ENCODE results near the gene CCBE1. TPM values are rescaled to one million over a fixed set of nuclear protein-coding genes. Genes with fewer than 3 reads are reported as not detected.

Gene CCBE1
- total RNA-seq, 1 donor from 2014 or later = 4.1 TPM

- Histone ChIP-seq H3K4me2 (ENCODE audit: low read length) (no peak overlapping the region), H2AFZ (ENCODE audit: low read depth, low read length) (no peak overlapping the region), H3K27me3 (ENCODE audit: insufficient read depth, low read length) (peaks cover 2% of the 10 kb centered on the region), H3K4me1 (ENCODE audit: insufficient read depth, low read length) (no peaks in the 10 kb centered on the region), H3K79me2 (ENCODE audit: insufficient read depth, low read length) (no peaks in the 10 kb centered on the region), H3K9me3 (ENCODE audit: insufficient read depth, low read depth, low read length) (no peaks in the 10 kb centered on the region), H4K20me1 (ENCODE audit: insufficient read depth, low read length) (no peaks in the 10 kb centered on the region), H3K27ac (ENCODE audit: low read depth, low read length) (no peak overlapping the region), H3K36me3 (ENCODE audit: insufficient read depth, low read length) (no peaks in the 10 kb centered on the region), H3K9ac (ENCODE audit: low read length) (no peak overlapping the region), H3K4me3 (ENCODE audit: insufficient read depth, low read depth, low read length) (no peak overlapping the region)
- peaks cover 3% of the 10 kb centered on the region for H3K27me3 Mint-ChIP-seq (ENCODE audit: low read depth, unreplicated experiment)
- no peaks in the 10 kb centered on the region for H3K9me3 Mint-ChIP-seq (ENCODE audit: unreplicated experiment)
- FAIRE-seq (no peak), DNase-seq (ENCODE audit: low read depth) (no peak)
- H3K4me3 Mint-ChIP-seq (ENCODE audit: unreplicated experiment) = no peak overlapping the region
- no peaks in the 10 kb centered on the region for H3K36me3 Mint-ChIP-seq (ENCODE audit: low read depth, unreplicated experiment)
- no peak overlapping the region for H3K27ac Mint-ChIP-seq (ENCODE audit: unreplicated experiment)
- H3K4me1 Mint-ChIP-seq (ENCODE audit: low read depth, unreplicated experiment) = peaks cover 16% of the 10 kb centered on the region
- no peak for TF ChIP-seq CTCF (IDR thresholded peaks at IDR 0.05; ENCODE audit: insufficient read depth, low read depth, low read length)
- no peak for TF ChIP-seq EZH2 (IDR thresholded peaks at IDR 0.05; ENCODE audit: insufficient read depth, low read length)
Measured at GRCh38 chr18:59706499-59706898, 9.3 kb upstream of the CCBE1 start.

- Histone ChIP-seq H3K36me3 (ENCODE audit: insufficient read depth, low read length) (no peaks in the 10 kb centered on the region), H3K9ac (ENCODE audit: low read length) (no peak overlapping the region), H3K4me1 (ENCODE audit: insufficient read depth, low read length) (no peaks in the 10 kb centered on the region), H3K4me3 (ENCODE audit: insufficient read depth, low read depth, low read length) (no peak overlapping the region), H3K9me3 (ENCODE audit: insufficient read depth, low read depth, low read length) (no peaks in the 10 kb centered on the region), H2AFZ (ENCODE audit: low read depth, low read length) (no peak overlapping the region), H4K20me1 (ENCODE audit: insufficient read depth, low read length) (no peaks in the 10 kb centered on the region), H3K4me2 (ENCODE audit: low read length) (no peak overlapping the region), H3K27me3 (ENCODE audit: insufficient read depth, low read length) (peaks cover 2% of the 10 kb centered on the region), H3K27ac (ENCODE audit: low read depth, low read length) (no peak overlapping the region), H3K79me2 (ENCODE audit: insufficient read depth, low read length) (no peaks in the 10 kb centered on the region)
- no peaks in the 10 kb centered on the region for H3K9me3 Mint-ChIP-seq (ENCODE audit: unreplicated experiment)
- no peak overlapping the region for H3K4me3 Mint-ChIP-seq (ENCODE audit: unreplicated experiment)
- FAIRE-seq (peak; percentile 58), DNase-seq (ENCODE audit: low read depth) (no peak)
- no peaks in the 10 kb centered on the region for H3K36me3 Mint-ChIP-seq (ENCODE audit: low read depth, unreplicated experiment)
- H3K4me1 Mint-ChIP-seq (ENCODE audit: low read depth, unreplicated experiment) = peaks cover 21% of the 10 kb centered on the region
- TF ChIP-seq EZH2 (IDR thresholded peaks at IDR 0.05; ENCODE audit: insufficient read depth, low read length) = no peak
- no peak for TF ChIP-seq CTCF (IDR thresholded peaks at IDR 0.05; ENCODE audit: insufficient read depth, low read depth, low read length)
- H3K27me3 Mint-ChIP-seq (ENCODE audit: low read depth, unreplicated experiment) = peaks cover 5% of the 10 kb centered on the region
- H3K27ac Mint-ChIP-seq (ENCODE audit: unreplicated experiment) = no peak overlapping the region
Measured at GRCh38 chr18:59705145-59705544, 7.9 kb upstream of the CCBE1 start.

DNA sequence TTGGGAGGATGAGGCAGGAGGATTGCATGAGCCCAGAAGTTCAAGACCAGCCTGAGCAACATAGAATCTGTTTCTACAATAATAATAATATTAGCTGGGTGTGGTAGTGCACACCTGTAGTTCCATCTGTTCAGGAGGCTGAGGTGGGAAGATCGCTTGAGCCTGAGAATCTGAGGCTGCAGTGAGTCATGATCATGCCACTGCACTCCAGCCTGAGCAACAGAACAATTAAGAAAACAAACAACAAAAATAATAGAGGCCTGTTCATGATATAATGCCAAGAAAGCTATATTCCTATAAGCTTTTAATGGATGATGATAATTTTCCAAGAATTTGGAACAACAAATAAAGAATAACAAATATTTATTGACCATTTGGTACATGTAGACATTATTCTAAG is 6.9 kb upstream of the CCBE1 start:
- Mint-ChIP-seq H3K4me1 (ENCODE audit: low read depth, unreplicated experiment) (peaks cover 19% of the 10 kb centered on the region), H3K27me3 (ENCODE audit: low read depth, unreplicated experiment) (peaks cover 6% of the 10 kb centered on the region), H3K27ac (ENCODE audit: unreplicated experiment) (no peak overlapping the region), H3K36me3 (ENCODE audit: low read depth, unreplicated experiment) (no peaks in the 10 kb centered on the region), H3K9me3 (ENCODE audit: unreplicated experiment) (no peaks in the 10 kb centered on the region), H3K4me3 (ENCODE audit: unreplicated experiment) (no peak overlapping the region)
- Histone ChIP-seq H4K20me1 (ENCODE audit: insufficient read depth, low read length) (no peaks in the 10 kb centered on the region), H2AFZ (ENCODE audit: low read depth, low read length) (no peak overlapping the region), H3K4me3 (ENCODE audit: insufficient read depth, low read depth, low read length) (no peak overlapping the region), H3K9ac (ENCODE audit: low read length) (no peak overlapping the region), H3K9me3 (ENCODE audit: insufficient read depth, low read depth, low read length) (no peaks in the 10 kb centered on the region), H3K4me1 (ENCODE audit: insufficient read depth, low read length) (no peaks in the 10 kb centered on the region), H3K36me3 (ENCODE audit: insufficient read depth, low read length) (no peaks in the 10 kb centered on the region), H3K27me3 (ENCODE audit: insufficient read depth, low read length) (peaks cover 2% of the 10 kb centered on the region), H3K27ac (ENCODE audit: low read depth, low read length) (no peak overlapping the region), H3K4me2 (ENCODE audit: low read length) (no peak overlapping the region), H3K79me2 (ENCODE audit: insufficient read depth, low read length) (no peaks in the 10 kb centered on the region)
- FAIRE-seq (no peak), DNase-seq (ENCODE audit: low read depth) (no peak)
- TF ChIP-seq CTCF (IDR thresholded peaks at IDR 0.05; ENCODE audit: insufficient read depth, low read depth, low read length) (no peak), EZH2 (IDR thresholded peaks at IDR 0.05; ENCODE audit: insufficient read depth, low read length) (no peak)
